BLaER1 (cell line): Measurements from ENCODE around the gene AVPR1B.

Experiments
- H3K27ac ChIP-seq: shearing (Covaris generic); formaldehyde crosslinking; 2 replicates; pipeline ENCODE4 v1.8.1; 2022
- H3K27me3 ChIP-seq: shearing (Covaris generic); formaldehyde crosslinking; 2 replicates; pipeline ENCODE4 v1.8.1; 2022
- H3K36me3 ChIP-seq: shearing (Covaris generic); formaldehyde crosslinking; 2 replicates; pipeline ENCODE4 v1.8.1; 2022
- H3K4me1 ChIP-seq: shearing (Covaris generic); formaldehyde crosslinking; 2 replicates; pipeline ENCODE4 v1.8.1; 2022
- H3K4me2 ChIP-seq: shearing (Covaris generic); formaldehyde crosslinking; 2 replicates; pipeline ENCODE4 v1.8.1; 2022
- H3K4me3 ChIP-seq: shearing (Covaris generic); formaldehyde crosslinking; 2 replicates; pipeline ENCODE4 v1.8.1; 2022
- H3K9ac ChIP-seq: shearing (Covaris generic); formaldehyde crosslinking; 2 replicates; pipeline ENCODE4 v1.8.1; 2022
- H3K9me3 ChIP-seq: shearing (Covaris generic); formaldehyde crosslinking; 2 replicates; pipeline ENCODE4 v1.8.1; 2022
- H4K20me1 ChIP-seq: shearing (Covaris generic); formaldehyde crosslinking; 2 replicates; pipeline ENCODE4 v1.8.1; 2022
- Cebpa-rat ChIP-seq: shearing (Covaris generic); IDR thresholded peaks from 2 replicates; pipeline ENCODE4 v1.8.1; 2022

AVPR1B gene, protein sequence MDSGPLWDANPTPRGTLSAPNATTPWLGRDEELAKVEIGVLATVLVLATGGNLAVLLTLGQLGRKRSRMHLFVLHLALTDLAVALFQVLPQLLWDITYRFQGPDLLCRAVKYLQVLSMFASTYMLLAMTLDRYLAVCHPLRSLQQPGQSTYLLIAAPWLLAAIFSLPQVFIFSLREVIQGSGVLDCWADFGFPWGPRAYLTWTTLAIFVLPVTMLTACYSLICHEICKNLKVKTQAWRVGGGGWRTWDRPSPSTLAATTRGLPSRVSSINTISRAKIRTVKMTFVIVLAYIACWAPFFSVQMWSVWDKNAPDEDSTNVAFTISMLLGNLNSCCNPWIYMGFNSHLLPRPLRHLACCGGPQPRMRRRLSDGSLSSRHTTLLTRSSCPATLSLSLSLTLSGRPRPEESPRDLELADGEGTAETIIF

DNA sequence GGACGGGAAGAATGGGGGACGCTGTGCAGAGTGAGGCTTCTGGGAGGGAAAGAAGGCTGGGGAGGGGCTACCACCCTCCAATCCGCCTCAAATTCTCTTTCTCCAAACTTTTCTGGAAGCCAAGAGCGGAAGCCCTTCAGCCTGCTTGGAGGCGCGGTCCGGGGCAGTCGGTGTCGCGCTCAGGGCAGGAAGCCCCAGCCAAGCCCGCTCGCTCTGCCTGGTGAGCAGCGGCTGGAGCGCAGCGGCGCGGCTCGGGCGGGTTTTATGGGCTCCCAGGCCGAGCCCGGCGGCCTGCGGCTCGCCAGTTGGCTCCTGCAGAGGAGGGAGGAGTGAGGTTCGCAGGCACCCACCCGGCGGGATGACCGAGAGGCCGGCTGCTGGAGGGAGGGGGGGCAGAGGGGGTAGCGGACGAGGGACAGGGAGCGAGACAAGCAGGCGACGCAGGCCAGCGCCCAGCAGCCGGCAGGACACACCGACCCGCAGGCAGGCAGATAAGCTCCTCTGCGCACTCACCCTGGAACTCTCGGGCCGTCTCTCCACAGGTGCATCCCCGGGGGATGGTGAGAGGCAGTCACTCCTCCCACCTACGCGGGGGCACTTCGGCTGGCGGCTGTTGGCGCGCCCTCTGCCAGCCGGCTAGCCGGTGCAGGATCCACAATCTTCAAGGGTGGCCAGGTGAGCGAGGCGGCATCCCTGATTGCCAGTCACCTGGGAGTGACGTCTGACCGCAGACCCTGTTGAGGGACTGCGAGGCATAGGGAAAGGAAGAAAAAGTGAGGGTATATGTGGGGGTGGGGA lies at the start of gene AVPR1B:
Gene AVPR1B, minus strand, starts transcription at position 238 of the 798 bp plus-strand sequence. CDS start 498 bp downstream, outside the sequence.
- TF ChIP-seq Cebpa-rat, result no peak
- Histone ChIP-seq H4K20me1 (no peaks in the 10 kb centered on the region), H3K36me3 (no peaks in the 10 kb centered on the region), H3K9me3 (peaks cover 17% of the 10 kb centered on the region), H3K27me3 (peaks cover 42% of the 10 kb centered on the region), H3K27ac (no peak within 1 kb of the TSS), H3K4me2 (peak within 1 kb of the TSS; percentile 88), H3K4me1 (peaks cover 13% of the 10 kb centered on the region), H3K4me3 (peak within 1 kb of the TSS; percentile 62), H3K9ac (0 out of 2 replicates have a peak within 1 kb of the TSS, but pooled peaks have one; percentile 22)

DNA sequence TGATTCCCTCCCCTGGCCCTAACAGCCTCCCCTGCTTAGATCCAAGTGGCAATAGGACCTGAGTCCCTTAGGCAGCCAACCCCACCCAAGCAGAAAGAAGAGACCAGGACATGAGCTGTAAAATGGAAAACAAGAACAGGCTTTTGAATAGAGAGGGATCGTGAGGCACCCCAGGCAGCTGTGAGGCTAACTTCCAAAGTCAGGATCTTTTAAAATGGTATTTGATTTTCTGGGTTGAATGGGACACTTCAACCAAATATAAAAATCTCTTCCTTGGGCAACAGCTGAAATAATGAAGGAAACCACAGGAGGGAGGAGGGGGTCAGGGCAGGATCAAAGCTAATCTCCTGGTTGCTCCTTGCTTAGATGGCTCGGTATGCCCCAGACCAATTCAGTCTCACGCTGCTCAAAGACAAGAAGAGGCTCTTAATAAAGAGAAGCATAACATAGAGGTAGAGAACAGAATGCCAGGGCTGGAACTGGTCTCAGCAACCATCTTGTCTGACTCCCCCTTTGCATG lies 28.6 kb upstream of the AVPR1B start:
- no peaks in the 10 kb centered on the region for H3K9me3 ChIP-seq
- no peak overlapping the region for H3K27ac ChIP-seq
- no peak overlapping the region for H3K4me3 ChIP-seq
- no peak for TF ChIP-seq Cebpa-rat
- H3K36me3 ChIP-seq, result no peaks in the 10 kb centered on the region
- H3K27me3 ChIP-seq, result no peaks in the 10 kb centered on the region
- no peak overlapping the region for H3K4me2 ChIP-seq
- H3K4me1 ChIP-seq, result no peaks in the 10 kb centered on the region
- no peak overlapping the region for H3K9ac ChIP-seq
- H4K20me1 ChIP-seq, result no peaks in the 10 kb centered on the region

DNA sequence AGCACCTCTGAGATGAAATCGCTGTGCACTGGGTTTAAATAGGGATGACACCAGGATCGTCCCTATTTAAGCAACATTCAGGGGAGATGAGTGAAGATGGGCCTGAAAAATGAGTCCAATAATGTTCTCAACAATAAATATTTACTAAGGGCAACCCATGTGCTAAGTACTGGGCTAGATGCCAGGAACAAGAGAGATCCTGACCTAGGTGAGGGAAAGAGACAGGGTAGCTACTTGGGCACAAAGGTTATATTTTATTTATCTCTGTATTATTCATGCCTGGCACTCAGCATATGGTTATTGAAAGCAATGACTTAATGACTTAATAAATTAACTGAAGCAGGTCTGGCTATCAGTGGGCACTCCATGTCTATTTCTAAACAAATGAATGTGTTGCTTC lies 27.4 kb upstream of the AVPR1B start:
- Histone ChIP-seq H3K36me3 (no peaks in the 10 kb centered on the region), H4K20me1 (no peaks in the 10 kb centered on the region), H3K9me3 (no peaks in the 10 kb centered on the region), H3K27me3 (no peaks in the 10 kb centered on the region), H3K4me2 (no peak overlapping the region), H3K27ac (no peak overlapping the region), H3K4me1 (no peaks in the 10 kb centered on the region), H3K4me3 (no peak overlapping the region), H3K9ac (no peak overlapping the region)
- no peak for TF ChIP-seq Cebpa-rat

DNA sequence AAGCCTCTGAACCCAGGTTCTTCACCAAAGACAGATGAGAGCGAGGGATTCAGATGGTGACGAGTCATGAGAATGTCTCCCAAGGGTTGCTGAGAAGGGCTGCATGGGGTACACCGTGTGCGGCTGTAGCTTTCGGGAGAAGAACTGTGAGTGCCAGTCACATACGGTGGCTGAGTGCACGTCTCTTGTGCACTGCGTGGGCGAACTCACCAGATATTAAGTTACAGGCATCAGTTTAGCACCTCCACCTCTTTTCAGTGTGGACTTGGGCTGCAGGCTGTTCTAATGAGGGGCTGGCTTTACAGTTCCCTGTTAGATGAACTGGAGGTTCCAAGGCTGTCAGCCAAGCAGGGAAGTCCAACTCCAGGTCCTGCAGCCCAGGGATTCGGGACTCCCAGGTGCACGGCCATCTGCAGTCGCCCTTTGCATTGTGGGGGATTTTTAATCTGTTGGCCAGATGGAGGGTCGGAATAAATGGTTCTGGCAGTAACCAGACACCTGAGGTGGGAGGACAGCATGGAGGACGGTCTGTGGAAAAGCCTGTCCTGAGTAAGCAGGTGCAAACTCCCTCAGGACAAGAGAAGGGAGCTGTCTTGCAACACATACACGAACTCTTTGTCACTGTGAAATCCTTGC lies 26.5 kb upstream of the AVPR1B start:
- Histone ChIP-seq H4K20me1 (no peaks in the 10 kb centered on the region), H3K27me3 (no peaks in the 10 kb centered on the region), H3K27ac (no peak overlapping the region), H3K4me3 (no peak overlapping the region), H3K4me2 (no peak overlapping the region), H3K9ac (no peak overlapping the region), H3K9me3 (no peaks in the 10 kb centered on the region), H3K36me3 (no peaks in the 10 kb centered on the region), H3K4me1 (no peaks in the 10 kb centered on the region)
- no peak for TF ChIP-seq Cebpa-rat

DNA sequence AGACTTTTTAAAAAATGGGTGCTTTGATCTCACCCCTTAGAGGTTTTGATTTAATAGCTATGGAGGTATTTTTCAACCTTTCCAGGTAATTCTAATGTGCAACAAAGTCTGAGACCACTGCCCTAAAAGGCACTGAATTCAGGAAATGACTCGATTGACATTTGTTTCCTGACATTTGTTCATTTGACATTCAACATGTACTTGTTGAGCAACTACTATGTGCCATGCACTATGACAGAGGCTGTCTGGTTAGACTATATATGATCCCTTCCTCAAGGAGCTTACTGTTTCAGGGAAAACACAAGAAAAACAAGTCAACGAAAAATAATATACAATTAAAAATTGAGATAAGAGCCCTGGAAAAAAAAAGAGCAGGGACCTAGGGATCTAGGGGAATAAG lies 25.6 kb upstream of the AVPR1B start:
- H3K9me3 ChIP-seq, result no peaks in the 10 kb centered on the region
- H3K4me2 ChIP-seq, result no peak overlapping the region
- no peak overlapping the region for H3K27ac ChIP-seq
- H4K20me1 ChIP-seq, result no peaks in the 10 kb centered on the region
- H3K9ac ChIP-seq, result no peak overlapping the region
- no peaks in the 10 kb centered on the region for H3K4me1 ChIP-seq
- no peak for TF ChIP-seq Cebpa-rat
- no peak overlapping the region for H3K4me3 ChIP-seq
- no peaks in the 10 kb centered on the region for H3K27me3 ChIP-seq
- no peaks in the 10 kb centered on the region for H3K36me3 ChIP-seq

DNA sequence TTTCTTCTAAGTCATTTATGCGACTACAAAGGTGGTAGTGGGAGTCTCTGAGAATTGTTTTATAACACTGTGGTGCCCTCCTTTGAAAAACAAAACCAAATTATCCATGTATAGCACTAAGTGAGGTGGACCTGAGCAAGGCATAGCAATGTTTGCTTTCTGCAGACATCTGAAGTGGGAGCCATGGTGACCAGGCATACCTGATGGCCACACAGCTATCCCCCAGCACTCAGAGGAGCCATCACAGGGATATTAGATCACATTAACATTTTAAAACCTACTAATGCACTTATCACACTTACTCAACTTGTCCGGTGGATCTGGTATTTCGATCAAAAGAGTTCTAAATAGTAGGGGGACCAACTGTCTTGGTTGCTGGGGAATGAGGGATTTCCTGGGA lies 24.8 kb upstream of the AVPR1B start:
- H4K20me1 ChIP-seq, result no peaks in the 10 kb centered on the region
- no peak overlapping the region for H3K4me3 ChIP-seq
- no peaks in the 10 kb centered on the region for H3K27me3 ChIP-seq
- H3K4me1 ChIP-seq, result no peaks in the 10 kb centered on the region
- H3K9ac ChIP-seq, result no peak overlapping the region
- H3K36me3 ChIP-seq, result no peaks in the 10 kb centered on the region
- H3K27ac ChIP-seq, result no peak overlapping the region
- H3K9me3 ChIP-seq, result no peaks in the 10 kb centered on the region
- no peak for TF ChIP-seq Cebpa-rat
- H3K4me2 ChIP-seq, result no peak overlapping the region

DNA sequence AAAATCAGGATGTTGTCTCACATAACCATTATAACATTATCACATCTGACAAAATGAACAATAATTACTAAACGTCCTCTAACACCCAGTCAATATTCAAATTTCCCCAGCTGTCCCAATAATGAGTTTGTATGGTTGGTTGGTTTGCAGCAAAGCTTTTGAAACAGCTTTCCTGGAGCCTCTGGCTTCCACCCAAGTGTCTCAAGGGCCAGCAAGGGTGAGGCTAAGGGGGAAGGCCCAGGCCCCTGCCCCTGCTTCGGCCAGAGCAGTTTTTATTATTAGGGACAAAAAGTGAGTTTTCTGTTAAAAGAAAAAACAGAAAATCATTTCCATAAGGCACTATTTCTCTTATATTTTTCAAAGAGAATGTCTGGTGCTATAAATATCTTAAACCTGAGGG lies 19.1 kb upstream of the AVPR1B start:
- H3K4me1 ChIP-seq, result peaks cover 24% of the 10 kb centered on the region
- H3K9ac ChIP-seq, result no peak overlapping the region
- TF ChIP-seq Cebpa-rat, result no peak
- H3K4me3 ChIP-seq, result no peak overlapping the region
- no peaks in the 10 kb centered on the region for H4K20me1 ChIP-seq
- H3K27me3 ChIP-seq, result no peaks in the 10 kb centered on the region
- H3K36me3 ChIP-seq, result no peaks in the 10 kb centered on the region
- H3K27ac ChIP-seq, result no peak overlapping the region
- no peaks in the 10 kb centered on the region for H3K9me3 ChIP-seq
- peak overlapping the region; percentile 61 for H3K4me2 ChIP-seq

DNA sequence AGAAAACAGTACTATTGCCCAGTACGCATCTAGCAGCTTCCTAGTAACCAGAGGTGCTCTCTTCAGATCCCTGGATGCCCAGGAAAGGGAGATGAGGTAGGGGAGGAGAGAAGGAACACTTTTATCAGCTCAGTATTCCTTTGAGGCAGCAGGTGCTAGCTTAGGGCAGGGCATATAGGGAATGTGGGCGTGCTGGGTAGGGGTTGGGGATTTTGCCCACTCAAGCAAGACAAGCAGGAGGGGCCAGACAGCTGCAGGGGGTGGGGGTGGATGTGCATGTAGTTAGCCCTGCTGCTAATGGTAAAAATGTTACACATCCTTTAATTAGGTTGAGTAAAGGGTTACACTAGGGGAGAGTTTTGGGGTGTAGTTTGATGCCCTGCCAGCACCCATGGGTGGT lies 18.1 kb upstream of the AVPR1B start:
- Histone ChIP-seq H3K4me1 (peaks cover 24% of the 10 kb centered on the region), H3K9ac (no peak overlapping the region), H3K4me2 (peak overlapping the region; percentile 61), H3K27me3 (no peaks in the 10 kb centered on the region), H3K27ac (no peak overlapping the region), H3K4me3 (no peak overlapping the region), H4K20me1 (no peaks in the 10 kb centered on the region), H3K9me3 (no peaks in the 10 kb centered on the region), H3K36me3 (no peaks in the 10 kb centered on the region)
- no peak for TF ChIP-seq Cebpa-rat

DNA sequence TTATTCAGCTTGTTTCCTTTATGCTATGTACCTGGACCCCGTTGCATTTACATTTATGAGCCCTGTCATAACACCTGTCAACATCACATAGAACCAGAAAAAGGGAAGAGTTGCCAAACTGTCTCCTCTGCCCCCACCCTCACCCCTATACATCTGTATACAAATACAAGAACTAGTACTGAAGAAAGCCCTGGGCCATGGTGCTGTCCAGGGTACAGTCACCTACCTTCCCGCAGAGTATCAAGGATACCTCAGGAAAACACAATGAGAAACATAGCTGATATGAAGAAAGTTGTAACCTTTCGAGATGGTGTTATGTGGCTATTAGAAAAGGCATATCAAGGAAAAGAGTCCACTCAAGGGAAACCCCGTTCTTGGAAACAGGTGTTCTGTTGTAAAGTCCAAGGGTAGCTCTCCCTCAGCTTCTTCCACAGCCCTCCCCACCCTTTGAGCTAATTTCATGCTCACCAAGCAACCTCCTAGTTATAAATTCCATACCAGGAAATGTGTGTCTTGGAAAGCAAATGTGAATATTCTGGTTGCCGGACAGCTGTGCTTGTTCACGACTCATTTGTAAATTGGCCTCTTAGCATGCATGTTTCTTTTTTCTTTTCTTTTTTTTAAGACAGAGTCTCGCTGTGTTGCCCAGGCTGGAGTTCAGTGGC lies 16.7 kb upstream of the AVPR1B start:
- no peak overlapping the region for H3K27ac ChIP-seq

More for the DNA sequence above, 16.7 kb upstream of the AVPR1B start:
- Histone ChIP-seq H3K4me1 (peaks cover 24% of the 10 kb centered on the region), H3K9ac (no peak overlapping the region), H3K9me3 (no peaks in the 10 kb centered on the region), H3K36me3 (no peaks in the 10 kb centered on the region), H4K20me1 (no peaks in the 10 kb centered on the region), H3K4me2 (no peak overlapping the region), H3K27me3 (no peaks in the 10 kb centered on the region), H3K4me3 (no peak overlapping the region)
- TF ChIP-seq Cebpa-rat, result no peak
